Panc1 (cell line): Measurements from ENCODE around the gene NKX2-2.
A peak's percentile ranks its signal among the peaks of the same experiment; 100 is the strongest.

Experiments
- CTCF ChIP-seq: fragments of 450-650 bp; IDR thresholded peaks from 2 replicates; pipeline ENCODE4 v1.5.1; 2017; ENCODE audit warnings: mild to moderate bottlenecking
- POLR2AphosphoS5 ChIP-seq: IDR thresholded peaks from 2 replicates; pipeline ENCODE4 v1.6.1; 2012; ENCODE audit warnings: mild to moderate bottlenecking, low read depth, low read length, moderate library complexity
- REST ChIP-seq, 2 experiments: IDR thresholded peaks; 2 replicates each; pipeline ENCODE4 v1.6.1; 2011 to 2012; ENCODE audit warnings: low read depth in 2 of 2, control low read depth in 1 of 2, low read length in 1 of 2, mild to moderate bottlenecking in 1 of 2, moderate library complexity in 1 of 2; ENCODE audit not compliant: insufficient read depth in 1 of 2

- TF ChIP-seq CTCF: peak; percentile 52
- TF ChIP-seq REST (IDR thresholded peaks at IDR 0.05; ENCODE audit: insufficient read depth in 1 of 2, low read depth in 2 of 2, low read length in 1 of 2): no peak
- no peak for TF ChIP-seq POLR2AphosphoS5
Observed at GRCh38 chr20:21529863-21530262, 16.0 kb upstream of the NKX2-2 start.
